B cell (primary cell): Measurements from ENCODE around the gene KPNA3. TPM values are rescaled to one million over a fixed set of nuclear protein-coding genes. Genes with fewer than 3 reads are reported as not detected.

ENCODE experiments used
- ATAC-seq: fragments of 200-7000 bp; cut with Tn5 transposase; one replicate; pipeline ENCODE4 v1.10.0; 2021; ENCODE audit warnings: low read depth, mild to moderate bottlenecking, moderate number of reproducible peaks, moderate library complexity
- CTCF ChIA-PET: fragments of 350-600 bp; sonication (Branson Sonifier 250); formaldehyde crosslinking; loops from one replicate; lab custom pipeline; 2021; ENCODE audit warnings: antibody characterized with exemption, inconsistent platforms; lab: Charles Lee
- POLR2A ChIA-PET: fragments of 350-600 bp; sonication (Branson Sonifier 250); formaldehyde crosslinking; loops from one replicate; lab custom pipeline; 2021; ENCODE audit warnings: antibody characterized with exemption; lab: Charles Lee
- DNase-seq: peaks from one replicate; pipeline ENCODE4 v3.0.0; 2013
- H2AFZ ChIP-seq: 2 replicates; pipeline ENCODE4 v1.6.1; 2012; ENCODE audit warnings: mild to moderate bottlenecking, low read depth, low read length; ENCODE audit not compliant: insufficient read depth, poor library complexity, severe bottlenecking
- H3K27ac ChIP-seq, 2 donors: 1 replicate in 1 of 2; 2 replicates in 1 of 2; pipeline ENCODE4 v1.5.1; 2012 to 2013; ENCODE audit warnings: low read length in 2 of 2, mild to moderate bottlenecking in 2 of 2, moderate library complexity in 1 of 2
- H3K27me3 ChIP-seq, 4 experiments: fragments of 200-600 bp in 1 of 4; sonication (generic) in 1 of 4; replicated peaks in 1 of 4; 1 replicate in 2 of 4; 2 replicates in 2 of 4; pipeline versions ENCODE4 v1.6.1 to v1.7.0; 2013 to 2016; ENCODE audit warnings: low read length in 3 of 4, mild to moderate bottlenecking in 2 of 4, mixed read lengths in 1 of 4, moderate library complexity in 1 of 4; ENCODE audit not compliant: insufficient read depth in 4 of 4, control insufficient read depth in 3 of 4; ENCODE audit errors: control extremely low read depth in 1 of 4
- H3K36me3 ChIP-seq, 2 experiments: replicated peaks in 1 of 2; 1 replicate in 1 of 2; 2 replicates in 1 of 2; pipeline versions ENCODE4 v1.6.1 to v1.7.1; 2013; ENCODE audit warnings: low read length in 1 of 2; ENCODE audit not compliant: insufficient read depth in 2 of 2, control insufficient read depth in 1 of 2; ENCODE audit errors: control extremely low read depth in 1 of 2, extremely low read depth in 1 of 2
- H3K4me1 ChIP-seq, 2 donors: fragments of 200-600 bp in 1 of 2; sonication (generic) in 1 of 2; 1 replicate in 1 of 2; 2 replicates in 1 of 2; pipeline versions ENCODE4 v1.5.1 to v1.6.1; 2013 to 2017; ENCODE audit warnings: low read length in 2 of 2; ENCODE audit not compliant: control insufficient read depth in 2 of 2, insufficient read depth in 2 of 2
- H3K4me2 ChIP-seq: replicated peaks from 2 replicates; pipeline ENCODE3; 2012; ENCODE audit warnings: mild to moderate bottlenecking, low read depth, low read length; ENCODE audit not compliant: poor library complexity, severe bottlenecking
- H3K4me3 ChIP-seq, 5 experiments: fragments of 200-600 bp in 1 of 5; sonication (generic) in 1 of 5; 1 replicate in 3 of 5; 2 replicates in 2 of 5; pipeline versions ENCODE4 v1.5.1 to v1.7.0; 2011 to 2016; ENCODE audit warnings: low read length in 4 of 5, mild to moderate bottlenecking in 4 of 5, low read depth in 2 of 5, control low read depth in 1 of 5, moderate library complexity in 1 of 5; ENCODE audit not compliant: insufficient read depth in 1 of 5; ENCODE audit errors: control extremely low read depth in 1 of 5, extremely low read depth in 1 of 5
- H3K79me2 ChIP-seq: fragments of 200-600 bp; sonication (generic); one replicate; pipeline ENCODE4 v1.6.0; 2016; ENCODE audit warnings: low read length; ENCODE audit not compliant: control insufficient read depth, insufficient read depth
- H3K9ac ChIP-seq: fragments of 200-600 bp; sonication (generic); 2 replicates; pipeline ENCODE4 v1.6.1; 2017; ENCODE audit warnings: mild to moderate bottlenecking, low read length, moderate library complexity
- H3K9me3 ChIP-seq, 3 donors: one replicate each; pipeline versions ENCODE4 v1.6.1 to v1.7.1; 2013; ENCODE audit warnings: low read length in 2 of 3; ENCODE audit not compliant: control insufficient read depth in 2 of 3, insufficient read depth in 1 of 3; ENCODE audit errors: control extremely low read depth in 1 of 3
- H4K20me1 ChIP-seq: 2 replicates; pipeline ENCODE4 v1.6.0; 2012; ENCODE audit warnings: mild to moderate bottlenecking, low read length; ENCODE audit not compliant: insufficient read depth, control insufficient read depth, poor library complexity, severe bottlenecking
- H3K27ac Mint-ChIP-seq: one replicate; pipeline ENCODE4 v1.8.0; 2021; ENCODE audit warnings: mixed read lengths
- H3K27me3 Mint-ChIP-seq: one replicate; pipeline ENCODE4 v1.8.0; 2021; ENCODE audit warnings: mixed read lengths
- H3K4me1 Mint-ChIP-seq: one replicate; pipeline ENCODE4 v1.8.0; 2021; ENCODE audit warnings: mixed read lengths
- H3K4me3 Mint-ChIP-seq: one replicate; pipeline ENCODE4 v1.8.0; 2021; ENCODE audit warnings: mixed read lengths
- H3K9me3 Mint-ChIP-seq: one replicate; pipeline ENCODE4 v1.8.0; 2022; ENCODE audit warnings: mixed read lengths; ENCODE audit not compliant: insufficient read depth
- CTCF ChIP-seq: fragments of 200-600 bp; IDR thresholded peaks from one replicate; pipeline ENCODE4 v1.8.0; 2022; ENCODE audit warnings: antibody characterized with exemption, mild to moderate bottlenecking
- EZH2 ChIP-seq: IDR thresholded peaks from 2 replicates; pipeline ENCODE4 v1.6.1; 2012; ENCODE audit warnings: borderline replicate concordance, low read depth, mild to moderate bottlenecking, moderate library complexity, low read length; ENCODE audit not compliant: insufficient read depth, poor library complexity, severe bottlenecking
- WGBS: methylation state at CpG from one replicate; pipeline ENCODE4 v1.1.5; 2013; ENCODE audit warnings: missing lambda C conversion rate; ENCODE audit not compliant: insufficient coverage; 5-methylcytosine and 5-hydroxymethylcytosine counted together
- intact Hi-C: fragments of 100-400 bp; cut with micrococcal nuclease; formaldehyde crosslinking; loops from one replicate; pipeline ENCODE4 v1.10.0; 2022
- polyA plus RNA-seq: library from polyadenylated mRNA; depleted of rRNA; stranded (reverse); fragments of >200 nt; gene quantifications from 2 replicates; pipeline ENCODE4 v1.2.3, GENCODE V29; 2012
- total RNA-seq, 2 donors: library from RNA; stranded (reverse); fragments of 120-200 nt in 1 of 2; gene quantifications; 1 replicate in 1 of 2; 2 replicates in 1 of 2; pipeline versions ENCODE4 v1.2.3 to v1.2.4, GENCODE V29; 2013 to 2022

Gene KPNA3
- total and polyA plus RNA-seq, 2 donors (not counting 1 experiment from before 2014, with no cell fraction given): 7.8 to 19.7 TPM

DNA sequence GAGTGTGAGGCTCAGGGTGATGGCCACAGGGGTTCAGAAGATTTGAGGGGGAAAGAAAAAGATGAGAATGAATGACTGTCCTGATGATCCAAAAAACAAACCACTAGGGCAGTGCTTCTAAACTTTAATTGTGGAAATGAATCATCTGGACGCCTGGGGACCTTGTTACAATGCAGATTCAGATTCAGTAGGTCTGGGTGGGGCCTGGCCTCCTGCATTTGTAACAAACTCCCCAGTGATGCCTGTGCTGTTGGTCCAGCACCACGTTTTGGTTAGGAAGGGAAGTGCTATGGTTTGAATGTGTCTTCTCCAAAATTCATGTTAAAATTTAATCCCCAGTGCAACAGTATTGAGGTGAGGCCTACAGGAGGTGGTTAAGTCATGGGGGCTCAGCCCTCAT lies 49.5 kb upstream of the KPNA3 start:
- H4K20me1 ChIP-seq: no peaks in the 10 kb centered on the region
- no peak overlapping the region for H2AFZ ChIP-seq
- H3K36me3 ChIP-seq: no peaks in the 10 kb centered on the region
- no peaks in the 10 kb centered on the region for H3K27me3 ChIP-seq
- DNase-seq (no peak), ATAC-seq (no peak)
- H3K27ac Mint-ChIP-seq: no peak overlapping the region
- peaks cover 3% of the 10 kb centered on the region for H3K27me3 Mint-ChIP-seq
- no peak overlapping the region for H3K4me3 Mint-ChIP-seq
- no peak overlapping the region for H3K9ac ChIP-seq
- intact Hi-C loops: no loop called here
- TF ChIP-seq EZH2 (no peak), CTCF (no peak)
- no peaks in the 10 kb centered on the region for H3K4me1 Mint-ChIP-seq
- no peak overlapping the region for H3K4me2 ChIP-seq
- POLR2A ChIA-PET: interaction anchor here (0.6 kb wide), 1 partner anchor 345 kb away, joined by 3 read pairs; no protein-coding TSS in a partner anchor
- no peaks in the 10 kb centered on the region for H3K9me3 ChIP-seq
- 63% methylated on average over 1 of the region's 2 CpGs for WGBS
- no peaks in the 10 kb centered on the region for H3K9me3 Mint-ChIP-seq
- no peak overlapping the region for H3K4me3 ChIP-seq
- CTCF ChIA-PET: interaction anchor here (0.8 kb wide), 1 partner anchor 49 kb away, joined by 3 read pairs; no protein-coding TSS in a partner anchor
- H3K27ac ChIP-seq: no peak overlapping the region
- no peaks in the 10 kb centered on the region for H3K79me2 ChIP-seq
- H3K4me1 ChIP-seq: no peaks in the 10 kb centered on the region

GRCh38 chr13:49840675-49841074 lies 48.2 kb upstream of the KPNA3 start:
- Mint-ChIP-seq H3K27ac (no peak overlapping the region), H3K9me3 (no peaks in the 10 kb centered on the region), H3K27me3 (no peaks in the 10 kb centered on the region), H3K4me1 (no peaks in the 10 kb centered on the region), H3K4me3 (no peak overlapping the region)
- DNase-seq: no peak
- intact Hi-C loops: no loop called here
- Histone ChIP-seq H3K9ac (no peak overlapping the region), H3K4me1 (no peaks in the 10 kb centered on the region), H3K27me3 (no peaks in the 10 kb centered on the region), H3K4me2 (no peak overlapping the region), H3K27ac (no peak overlapping the region), H3K9me3 (no peaks in the 10 kb centered on the region), H4K20me1 (no peaks in the 10 kb centered on the region), H2AFZ (no peak overlapping the region), H3K79me2 (no peaks in the 10 kb centered on the region), H3K36me3 (no peaks in the 10 kb centered on the region), H3K4me3 (no peak overlapping the region)
- POLR2A ChIA-PET: no interaction called here
- no peak for ATAC-seq
- CTCF ChIA-PET: no interaction called here
- 100% methylated on average over 2 of the region's 3 CpGs for WGBS
- TF ChIP-seq EZH2 (no peak), CTCF (no peak)
